ENCODE measurements around the gene MYRF.

The MYRF gene

GRCh38 chr11:61756147-61756451 is 3.7 kb downstream of the MYRF start:
- DNase-seq (ENCODE audit: extremely low spot score, insufficient read length, low read depth) (no peak), FAIRE-seq (no peak)

- FAIRE-seq (peak; percentile 78), DNase-seq (ENCODE audit: extremely low spot score, insufficient read length, low read depth) (peak; percentile 51)
Measured at GRCh38 chr11:61756452-61757212, 4.2 kb downstream of the MYRF start.

GRCh38 chr11:61757213-61757862 is 4.9 kb downstream of the MYRF start:
- no peak for FAIRE-seq
- no peak for DNase-seq (ENCODE audit: extremely low spot score, insufficient read length, low read depth)

GRCh38 chr11:61760946-61761345 is 8.5 kb downstream of the MYRF start:
- FAIRE-seq (no peak), DNase-seq (ENCODE audit: extremely low spot score, insufficient read length, low read depth) (no peak)

GRCh38 chr11:61761440-61762222 is 9.2 kb downstream of the MYRF start:
- FAIRE-seq = no peak
- DNase-seq (ENCODE audit: extremely low spot score, insufficient read length, low read depth) = no peak

- DNase-seq (ENCODE audit: extremely low spot score, insufficient read length, low read depth) (no peak), FAIRE-seq (no peak)
Measured at GRCh38 chr11:61762223-61762615, 9.8 kb downstream of the MYRF start.

- no peak for DNase-seq (ENCODE audit: extremely low spot score, insufficient read length, low read depth)
Measured at GRCh38 chr11:61762798-61763197, 10.4 kb downstream of the MYRF start.

GRCh38 chr11:61763930-61764605 is 11.6 kb downstream of the MYRF start:
- no peak for DNase-seq (ENCODE audit: extremely low spot score, insufficient read length, low read depth)
- no peak for FAIRE-seq

More at GRCh38 chr11:61762798-61763197, 10.4 kb downstream of the MYRF start:
- FAIRE-seq = no peak

- DNase-seq (ENCODE audit: extremely low spot score, insufficient read length, low read depth) (no peak), FAIRE-seq (no peak)
Measured at GRCh38 chr11:61764606-61765260, 12.3 kb downstream of the MYRF start.

- FAIRE-seq (no peak), DNase-seq (ENCODE audit: extremely low spot score, insufficient read length, low read depth) (no peak)
Measured at GRCh38 chr11:61765550-61766253, 13.3 kb downstream of the MYRF start.

- DNase-seq (ENCODE audit: extremely low spot score, insufficient read length, low read depth) = no peak
- no peak for FAIRE-seq
Measured at GRCh38 chr11:61766353-61766841, 14.0 kb downstream of the MYRF start.

- no peak for FAIRE-seq
Measured at GRCh38 chr11:61768376-61769076, 16.1 kb downstream of the MYRF start.

GRCh38 chr11:61769169-61769920 is 16.9 kb downstream of the MYRF start:
- DNase-seq (ENCODE audit: extremely low spot score, insufficient read length, low read depth) = no peak
- no peak for FAIRE-seq

More at GRCh38 chr11:61768376-61769076, 16.1 kb downstream of the MYRF start:
- DNase-seq (ENCODE audit: extremely low spot score, insufficient read length, low read depth) = no peak

GRCh38 chr11:61769946-61770683 is 17.7 kb downstream of the MYRF start:
- no peak for DNase-seq (ENCODE audit: extremely low spot score, insufficient read length, low read depth)
- no peak for FAIRE-seq

GRCh38 chr11:61771195-61771894 is 18.9 kb downstream of the MYRF start:
- FAIRE-seq = no peak
- DNase-seq (ENCODE audit: extremely low spot score, insufficient read length, low read depth) = no peak

GRCh38 chr11:61771985-61772455 is 19.6 kb downstream of the MYRF start:
- FAIRE-seq (no peak), DNase-seq (ENCODE audit: extremely low spot score, insufficient read length, low read depth) (no peak)

- FAIRE-seq (no peak), DNase-seq (ENCODE audit: extremely low spot score, insufficient read length, low read depth) (no peak)
Measured at GRCh38 chr11:61773356-61773755, 20.9 kb downstream of the MYRF start.

Data from GM18507 (cell line).